GM19043 (cell line): Measurements from ENCODE around the gene DHRS13.
A peak's percentile ranks its signal among the peaks of the same experiment; 100 is the strongest.
"Not testable (repeated sequence)": the region's sequence is repeated elsewhere in the genome, so short reads cannot be mapped to it uniquely, and the experiment has no call there.

Source experiments
- ATAC-seq: cut with Tn5 transposase; IDR thresholded peaks from one replicate; pipeline ENCODE4 v1.9.1; 2021; ENCODE audit warnings: low read depth; ENCODE audit not compliant: unreplicated experiment

Gene DHRS13

GRCh38 chr17:28861393-28862203, 41.3 kb downstream of the DHRS13 start:
- no peak for ATAC-seq

- no peak for ATAC-seq
Measured at GRCh38 chr17:28860363-28860808, 42.5 kb downstream of the DHRS13 start.

- no peak for ATAC-seq
Measured at GRCh38 chr17:28858801-28859355, 44.0 kb downstream of the DHRS13 start.

GRCh38 chr17:28857905-28858800, 44.7 kb downstream of the DHRS13 start:
- no peak for ATAC-seq

GRCh38 chr17:28856028-28856574, 46.8 kb downstream of the DHRS13 start:
- ATAC-seq = no peak

GRCh38 chr17:28855336-28855679, 47.6 kb downstream of the DHRS13 start:
- ATAC-seq = no peak

- ATAC-seq = peak; percentile 89
Measured at GRCh38 chr17:28854457-28855335, 48.2 kb downstream of the DHRS13 start, which contains the start of gene ERAL1. Gene ERAL1, plus strand, starts transcription at chr17:28855016. Its CDS starts 19 bp downstream, at chr17:28855035.

- no peak for ATAC-seq
Measured at GRCh38 chr17:28853295-28853694, 49.6 kb downstream of the DHRS13 start.

GRCh38 chr17:28849281-28849680, 53.6 kb downstream of the DHRS13 start:
- ATAC-seq = no peak

GRCh38 chr17:28848667-28849066, 54.2 kb downstream of the DHRS13 start:
- not testable (repeated sequence) for ATAC-seq
